ENCODE results near the gene NDUFAF2.

GRCh38 chr5:61119066-61119465 lies 174.1 kb downstream of the NDUFAF2 start:
- TF ChIP-seq GATA3 (IDR thresholded peaks at IDR 0.05; ENCODE audit: low read depth, low read length) (no peak), GATA2 (IDR thresholded peaks at IDR 0.05; ENCODE audit: low read depth, low read length) (no peak)

Data from SH-SY5Y (cell line).